ENCODE measurements around the gene TTC28. TPM values are rescaled to one million over a fixed set of nuclear protein-coding genes. Genes with fewer than 3 reads are reported as not detected.

Gene TTC28
- total RNA-seq, 1 donor from 2014 or later, result 48.5 TPM

- DNase-seq, result no peak
Observed at GRCh38 chr22:28001171-28001835, 678.3 kb downstream of the TTC28 start.

GRCh38 chr22:28000361-28000760, 679.3 kb downstream of the TTC28 start:
- DNase-seq, result no peak

- DNase-seq, result no peak
Observed at GRCh38 chr22:27999876-28000275, 679.8 kb downstream of the TTC28 start.

GRCh38 chr22:27998511-27999410, 680.9 kb downstream of the TTC28 start:
- DNase-seq, result no peak

- no peak for DNase-seq
Observed at GRCh38 chr22:27997538-27997937, 682.1 kb downstream of the TTC28 start.

GRCh38 chr22:27996981-27997380, 682.7 kb downstream of the TTC28 start:
- DNase-seq, result no peak

GRCh38 chr22:27996529-27996925, 683.1 kb downstream of the TTC28 start:
- DNase-seq, result no peak

- DNase-seq, result no peak
Observed at GRCh38 chr22:27995801-27996528, 683.7 kb downstream of the TTC28 start.

- no peak for DNase-seq
Observed at GRCh38 chr22:27994481-27995331, 684.9 kb downstream of the TTC28 start.

- DNase-seq, result no peak
Observed at GRCh38 chr22:27993774-27994350, 685.8 kb downstream of the TTC28 start.

- DNase-seq, result no peak
Observed at GRCh38 chr22:27993201-27993635, 686.4 kb downstream of the TTC28 start.

- no peak for DNase-seq
Observed at GRCh38 chr22:27992294-27993165, 687.1 kb downstream of the TTC28 start.

- DNase-seq, result no peak
Observed at GRCh38 chr22:27991586-27992293, 687.9 kb downstream of the TTC28 start.

- peak; percentile 45 for DNase-seq
Observed at GRCh38 chr22:27990879-27991278, 688.8 kb downstream of the TTC28 start.

GRCh38 chr22:27990451-27990840, 689.2 kb downstream of the TTC28 start:
- DNase-seq, result no peak

GRCh38 chr22:27989758-27990450, 689.7 kb downstream of the TTC28 start:
- DNase-seq, result no peak

GRCh38 chr22:27988704-27989103, 690.9 kb downstream of the TTC28 start:
- no peak for DNase-seq

- DNase-seq, result no peak
Observed at GRCh38 chr22:27987557-27987956, 692.1 kb downstream of the TTC28 start.

GRCh38 chr22:27986937-27987336, 692.7 kb downstream of the TTC28 start:
- no peak for DNase-seq

Measured in tongue (tissue), 2 donors.